Subcutaneous abdominal adipose tissue (tissue), 5 donors: ENCODE measurements around the gene ATOH1.

Experiments used
- H3K27ac ChIP-seq: one replicate; pipeline ENCODE4 v1.7.0; 2013; ENCODE audit warnings: low read depth, mild to moderate bottlenecking, inconsistent platforms, low read length, moderate library complexity
- H3K27me3 ChIP-seq, 5 donors: one replicate each; pipeline ENCODE4 v1.7.0; 2013; ENCODE audit warnings: low read length in 5 of 5, inconsistent platforms in 1 of 5; ENCODE audit not compliant: control insufficient read depth in 5 of 5, insufficient read depth in 4 of 5
- H3K36me3 ChIP-seq, 5 donors: one replicate each; pipeline ENCODE4 v1.7.0; 2013; ENCODE audit warnings: low read length in 5 of 5; ENCODE audit not compliant: control insufficient read depth in 5 of 5, insufficient read depth in 5 of 5
- H3K4me1 ChIP-seq, 5 donors: one replicate each; pipeline ENCODE4 v1.7.0; 2013; ENCODE audit warnings: low read length in 5 of 5, mild to moderate bottlenecking in 3 of 5, moderate library complexity in 1 of 5; ENCODE audit not compliant: control insufficient read depth in 5 of 5, insufficient read depth in 5 of 5
- H3K4me3 ChIP-seq, 5 donors: one replicate each; pipeline ENCODE4 v1.7.0; 2013; ENCODE audit warnings: low read length in 5 of 5, low read depth in 1 of 5
- H3K9ac ChIP-seq, 5 donors: one replicate each; pipeline ENCODE4 v1.7.0; 2013; ENCODE audit warnings: low read length in 5 of 5, mild to moderate bottlenecking in 4 of 5, moderate library complexity in 3 of 5
- H3K9me3 ChIP-seq, 5 donors: one replicate each; pipeline ENCODE4 v1.7.0; 2013; ENCODE audit warnings: low read length in 5 of 5; ENCODE audit not compliant: control insufficient read depth in 5 of 5
- donor health status: healthy.
- donor health status: healthy.
- donor health status: healthy.
- donor health status: healthy.
- donor health status: healthy.

The ATOH1 gene

GRCh38 chr4:93810340-93810992, 18.1 kb upstream of the ATOH1 start:
- no peak overlapping the region for H3K4me3 ChIP-seq
- H3K36me3 ChIP-seq = no peaks in the 10 kb centered on the region
- H3K9me3 ChIP-seq = no peaks in the 10 kb centered on the region
- no peak overlapping the region for H3K27ac ChIP-seq
- H3K4me1 ChIP-seq = peaks cover 0 to 3% (median 0%) of the 10 kb centered on the region in 5 donors
- no peak overlapping the region for H3K9ac ChIP-seq
- H3K27me3 ChIP-seq = peaks cover 0 to 8% (median 0%) of the 10 kb centered on the region in 5 donors

DNA sequence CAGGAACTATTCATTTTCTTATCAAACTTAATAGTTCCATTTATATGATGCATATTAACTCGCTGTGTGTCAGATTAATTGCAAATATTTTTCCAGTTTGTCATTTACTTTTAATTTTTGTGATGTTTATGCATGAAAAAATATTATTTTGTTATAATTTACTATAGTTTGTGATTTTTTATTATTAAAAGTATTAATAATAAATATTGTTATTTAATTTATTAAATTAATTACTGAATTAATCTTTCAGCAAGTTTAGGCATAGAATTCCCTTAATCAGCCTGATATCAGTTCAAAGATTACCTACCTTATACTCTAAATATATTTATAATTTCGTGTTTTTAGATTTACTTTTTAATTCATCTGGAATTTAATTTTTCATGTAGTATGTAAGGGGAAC, 15.5 kb upstream of the ATOH1 start:
- H3K9me3 ChIP-seq = no peaks in the 10 kb centered on the region
- H3K4me3 ChIP-seq = no peak overlapping the region
- no peak overlapping the region for H3K27ac ChIP-seq
- peaks cover 0 to 3% (median 0%) of the 10 kb centered on the region in 5 donors for H3K4me1 ChIP-seq
- peaks cover 0 to 8% (median 0%) of the 10 kb centered on the region in 5 donors for H3K27me3 ChIP-seq
- no peaks in the 10 kb centered on the region for H3K36me3 ChIP-seq
- no peak overlapping the region for H3K9ac ChIP-seq

- no peak overlapping the region for H3K9ac ChIP-seq
- H3K4me3 ChIP-seq = no peak overlapping the region
- H3K27me3 ChIP-seq = peaks cover 0 to 8% (median 0%) of the 10 kb centered on the region in 5 donors
- H3K9me3 ChIP-seq = no peaks in the 10 kb centered on the region
- peaks cover 0 to 3% (median 0%) of the 10 kb centered on the region in 5 donors for H3K4me1 ChIP-seq
- H3K36me3 ChIP-seq = no peaks in the 10 kb centered on the region
- H3K27ac ChIP-seq = no peak overlapping the region
Measured at GRCh38 chr4:93814141-93814540, 14.4 kb upstream of the ATOH1 start.

- Histone ChIP-seq H3K9me3 (no peaks in the 10 kb centered on the region), H3K27me3 (peaks cover 0 to 8% (median 0%) of the 10 kb centered on the region in 5 donors), H3K27ac (no peak overlapping the region), H3K4me3 (no peak overlapping the region), H3K36me3 (no peaks in the 10 kb centered on the region), H3K4me1 (peaks cover 0 to 3% (median 0%) of the 10 kb centered on the region in 5 donors), H3K9ac (no peak overlapping the region)
Measured at GRCh38 chr4:93814722-93815121, 13.8 kb upstream of the ATOH1 start.

GRCh38 chr4:93825551-93826216, 2.9 kb upstream of the ATOH1 start:
- peaks cover 25 to 45% (median 42%) of the 10 kb centered on the region in 5 donors for H3K27me3 ChIP-seq
- H3K9ac ChIP-seq = no peak overlapping the region
- H3K27ac ChIP-seq = no peak overlapping the region
- H3K9me3 ChIP-seq = no peaks in the 10 kb centered on the region
- no peaks in the 10 kb centered on the region for H3K36me3 ChIP-seq
- no peak overlapping the region for H3K4me3 ChIP-seq
- H3K4me1 ChIP-seq = peaks cover 0 to 31% (median 25%) of the 10 kb centered on the region in 5 donors

DNA sequence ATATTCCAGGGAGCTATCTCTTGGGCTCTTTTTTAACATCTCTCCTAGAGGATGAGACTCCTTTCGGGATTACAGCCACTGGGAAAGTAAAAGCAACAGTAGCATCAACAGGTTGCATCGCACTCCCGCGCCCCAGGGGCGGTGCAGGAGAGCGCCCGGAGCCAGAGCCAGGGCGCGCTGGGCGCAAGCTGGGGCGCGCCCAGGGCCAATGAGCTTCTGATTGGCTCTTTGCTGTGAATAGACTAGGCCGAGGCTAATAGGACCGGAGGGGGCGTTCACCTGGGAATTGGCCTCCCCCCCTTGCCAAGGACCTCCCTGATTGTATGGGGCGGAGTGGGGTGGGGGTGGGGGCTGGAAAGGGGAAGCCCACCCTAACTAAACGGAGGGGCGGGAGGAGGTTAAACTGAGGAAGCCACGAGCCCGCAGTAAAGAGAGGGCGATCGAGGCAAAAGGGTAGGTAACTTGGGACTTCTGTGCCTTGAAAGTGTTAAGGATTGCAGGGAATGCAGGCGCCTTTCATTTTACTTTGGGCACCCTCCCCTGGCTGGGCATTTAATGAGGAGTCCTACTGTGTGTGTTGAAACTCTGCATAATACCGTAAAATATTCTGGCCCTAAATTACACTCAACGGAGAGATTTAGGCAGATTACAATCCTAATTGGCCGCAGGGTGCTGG, 1.1 kb upstream of the ATOH1 start:
- peaks cover 0 to 31% (median 25%) of the 10 kb centered on the region in 5 donors for H3K4me1 ChIP-seq
- H3K27me3 ChIP-seq = peaks cover 39 to 62% (median 57%) of the 10 kb centered on the region in 5 donors
- no peaks in the 10 kb centered on the region for H3K36me3 ChIP-seq
- H3K4me3 ChIP-seq = peak overlapping the region in 2 of 5 donors; percentile 1 to 35
- H3K9me3 ChIP-seq = no peaks in the 10 kb centered on the region
- H3K27ac ChIP-seq = no peak overlapping the region
- no peak overlapping the region for H3K9ac ChIP-seq

GRCh38 chr4:93828995-93829819, 654 bp downstream of the ATOH1 start:
- Histone ChIP-seq H3K9me3 (no peaks in the 10 kb centered on the region), H3K4me1 (peaks cover 0 to 33% (median 27%) of the 10 kb centered on the region in 5 donors), H3K36me3 (no peaks in the 10 kb centered on the region), H3K9ac (no peak overlapping the region), H3K4me3 (peak overlapping the region; percentile 51 to 69 (median 54)), H3K27ac (no peak overlapping the region), H3K27me3 (peaks cover 47 to 79% (median 61%) of the 10 kb centered on the region in 5 donors)

DNA sequence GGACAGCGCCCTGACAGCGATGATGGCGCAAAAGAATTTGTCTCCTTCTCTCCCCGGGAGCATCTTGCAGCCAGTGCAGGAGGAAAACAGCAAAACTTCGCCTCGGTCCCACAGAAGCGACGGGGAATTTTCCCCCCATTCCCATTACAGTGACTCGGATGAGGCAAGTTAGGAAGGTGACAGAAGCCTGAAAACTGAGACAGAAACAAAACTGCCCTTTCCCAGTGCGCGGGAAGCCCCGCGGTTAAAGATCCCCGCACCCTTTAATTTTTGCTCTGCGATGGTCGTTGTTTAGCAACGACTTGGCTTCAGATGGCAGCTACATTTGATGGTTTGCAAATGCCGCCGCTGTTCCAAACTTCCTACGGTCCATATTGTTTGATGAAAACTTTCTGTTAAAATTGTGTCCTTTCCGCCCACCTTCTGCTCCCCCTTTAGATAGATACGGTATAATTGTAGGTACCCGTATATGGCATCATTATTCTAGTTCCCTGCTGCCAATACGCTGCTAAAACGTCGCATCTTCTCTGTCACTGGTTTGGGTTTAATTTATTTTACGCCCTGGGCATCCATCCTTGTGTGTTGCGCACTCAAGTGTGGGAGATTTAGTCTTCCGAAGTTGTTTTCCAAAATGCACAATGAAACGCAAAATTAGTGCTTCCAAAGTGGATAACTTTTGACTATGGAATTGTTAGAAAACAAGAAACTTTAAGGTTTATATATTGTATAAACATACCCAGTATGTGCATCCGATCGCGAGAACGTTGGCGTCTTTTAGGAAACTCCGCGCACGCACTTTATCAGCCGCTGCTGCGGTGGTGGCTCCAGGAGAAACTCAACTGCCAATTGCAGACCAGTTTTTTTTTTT, 1.5 kb downstream of the ATOH1 start:
- Histone ChIP-seq H3K27ac (no peak overlapping the region), H3K4me1 (peaks cover 0 to 41% (median 35%) of the 10 kb centered on the region in 5 donors), H3K9ac (no peak overlapping the region), H3K9me3 (no peaks in the 10 kb centered on the region), H3K27me3 (peaks cover 56 to 88% (median 67%) of the 10 kb centered on the region in 5 donors), H3K36me3 (no peaks in the 10 kb centered on the region), H3K4me3 (peak overlapping the region in 3 of 5 donors; percentile 52 to 66 (median 54))
